A549 (cell line): Measurements from ENCODE around the gene COL19A1.

Experiments used
- CTCF ChIP-seq: fragments of >200 bp; sonication (Bioruptor Twin); formaldehyde crosslinking; IDR thresholded peaks from 3 replicates; pipeline ENCODE4 v1.5.1; 2016
- ZFP36 ChIP-seq: fragments of 450-650 bp; IDR thresholded peaks from 2 replicates; pipeline ENCODE4 v1.6.1; 2014; ENCODE audit warnings: borderline replicate concordance; ENCODE audit not compliant: partially characterized antibody

GRCh38 chr6:69841862-69842261, 24.5 kb upstream of the COL19A1 start:
- TF ChIP-seq CTCF (no peak), ZFP36 (no peak)
